Measurements from ENCODE around the gene ZNF609.

The ZNF609 gene

GRCh38 chr15:64503640-64504039 is 43.3 kb downstream of the ZNF609 start:
- no peak for DNase-seq (ENCODE audit: low read depth, low spot score)

- peak; percentile 56 for DNase-seq (ENCODE audit: low read depth, low spot score)
Measured at GRCh38 chr15:64507293-64507802, 47.0 kb downstream of the ZNF609 start.

DNA sequence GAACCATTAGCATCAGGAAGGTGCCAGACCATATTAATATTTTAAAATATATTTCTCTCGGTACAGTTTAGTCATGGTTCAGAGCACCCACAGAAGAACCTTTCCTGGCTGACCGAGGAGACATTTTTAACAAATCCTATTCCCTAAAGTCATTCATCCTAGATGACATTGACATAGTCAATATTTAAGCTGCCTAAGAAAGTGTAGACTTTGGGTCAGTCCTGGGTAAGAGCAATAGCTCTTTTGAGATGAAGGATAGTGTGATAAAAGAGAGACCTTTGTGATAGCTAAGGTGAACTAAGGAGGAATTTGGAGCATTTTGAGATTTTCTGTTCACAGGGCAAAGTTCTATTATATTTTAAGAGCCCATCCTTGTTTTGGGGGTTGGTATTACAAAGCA is 47.5 kb downstream of the ZNF609 start:
- DNase-seq (ENCODE audit: low read depth, low spot score), result no peak

DNA sequence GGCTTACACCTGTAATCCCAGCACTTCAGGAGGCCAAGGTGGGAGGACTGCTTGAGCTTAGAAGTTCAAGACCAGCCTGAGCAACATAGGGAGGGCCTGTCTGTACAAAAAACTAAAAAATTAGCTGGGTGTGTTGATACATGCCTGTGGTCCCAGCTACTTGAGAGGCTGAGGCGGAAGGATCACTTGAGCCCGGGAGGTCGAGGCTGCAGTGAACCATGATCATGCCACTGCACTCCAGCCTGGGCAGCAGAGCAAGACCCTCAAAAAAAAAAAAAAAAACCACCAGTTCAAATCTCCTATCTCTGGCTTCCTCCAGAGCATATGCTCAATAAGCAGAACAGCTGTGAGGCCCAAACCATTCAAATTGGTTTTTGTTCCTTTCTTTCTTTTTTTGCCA is 53.4 kb downstream of the ZNF609 start:
- no peak for DNase-seq (ENCODE audit: low read depth, low spot score)

- peak; percentile 30 for DNase-seq (ENCODE audit: low read depth, low spot score)
Measured at GRCh38 chr15:64515196-64515595, 54.8 kb downstream of the ZNF609 start.

- DNase-seq (ENCODE audit: low read depth, low spot score), result no peak
Measured at GRCh38 chr15:64515825-64516224, 55.4 kb downstream of the ZNF609 start.

DNA sequence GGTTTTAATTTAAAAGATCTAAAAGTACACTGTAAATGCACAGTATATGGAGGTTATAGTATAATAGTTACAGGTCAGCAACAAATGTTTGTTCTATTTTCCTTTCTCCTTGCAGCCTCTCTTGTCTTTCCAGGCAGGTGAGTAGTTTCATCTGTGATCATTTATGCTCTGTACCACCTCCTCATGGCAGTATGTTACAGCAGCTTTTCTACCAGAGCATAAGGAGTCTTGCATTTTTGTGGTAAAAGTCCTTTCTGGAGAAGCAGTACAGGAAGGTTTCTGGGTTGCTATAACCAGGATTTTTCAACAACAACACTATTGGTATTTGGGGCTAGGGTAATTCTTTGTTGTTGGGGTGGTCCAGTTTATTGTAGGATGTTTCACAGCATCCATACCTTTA is 59.5 kb downstream of the ZNF609 start:
- DNase-seq (ENCODE audit: low read depth, low spot score), result no peak

DNA sequence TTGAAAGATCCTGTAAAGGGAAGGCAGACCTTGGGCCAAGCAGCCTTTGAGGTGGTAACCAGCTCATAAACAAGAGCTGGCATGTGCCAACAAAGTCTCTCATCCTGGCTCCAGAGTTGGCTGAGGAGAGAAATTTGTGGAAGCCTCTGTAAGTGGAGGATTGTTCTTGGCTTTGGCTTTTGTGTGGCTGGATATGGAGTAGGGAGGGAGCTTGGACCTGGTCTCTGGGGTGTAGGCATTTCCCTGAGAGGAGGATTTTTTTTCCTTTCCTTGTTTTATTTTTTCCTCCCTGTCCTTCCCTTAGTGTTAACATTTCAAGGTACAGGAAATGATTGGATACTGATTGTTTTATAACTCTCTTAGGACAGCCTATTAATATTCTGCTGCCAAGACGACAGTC is 60.8 kb downstream of the ZNF609 start:
- no peak for DNase-seq (ENCODE audit: low read depth, low spot score)

- peak; percentile 63 for DNase-seq (ENCODE audit: low read depth, low spot score)
Measured at GRCh38 chr15:64521726-64522164, 61.4 kb downstream of the ZNF609 start.

DNA sequence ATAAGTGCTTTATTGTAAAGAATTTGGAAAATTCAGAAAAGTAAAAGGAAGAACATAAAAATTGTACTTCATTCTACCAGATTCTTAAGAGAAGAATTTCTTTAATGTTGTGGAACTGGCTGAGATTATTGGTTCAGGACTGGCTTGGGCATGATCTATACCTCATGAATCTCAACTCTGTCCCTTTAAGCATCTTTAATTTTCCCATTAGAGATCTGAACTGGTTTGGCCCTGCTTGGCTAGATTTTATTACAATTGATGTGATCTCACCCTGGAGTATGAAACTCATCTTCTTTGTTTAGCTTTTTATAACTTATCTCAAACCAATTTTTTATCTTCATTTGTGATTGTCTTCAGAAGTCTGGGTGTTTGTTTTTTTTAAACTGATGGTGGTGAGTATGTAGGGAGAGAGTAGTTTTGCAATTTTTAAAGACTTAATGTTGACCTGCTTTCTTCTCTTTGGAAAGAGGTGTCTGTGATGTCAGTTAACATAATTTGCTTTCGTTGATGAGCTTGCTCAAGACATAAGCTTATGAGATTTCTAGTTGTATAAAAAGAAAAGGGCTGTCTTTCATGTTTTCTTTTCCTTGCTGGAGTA is 61.9 kb downstream of the ZNF609 start:
- DNase-seq (ENCODE audit: low read depth, low spot score), result no peak

GRCh38 chr15:64523240-64523639 is 62.9 kb downstream of the ZNF609 start:
- DNase-seq (ENCODE audit: low read depth, low spot score), result no peak

DNA sequence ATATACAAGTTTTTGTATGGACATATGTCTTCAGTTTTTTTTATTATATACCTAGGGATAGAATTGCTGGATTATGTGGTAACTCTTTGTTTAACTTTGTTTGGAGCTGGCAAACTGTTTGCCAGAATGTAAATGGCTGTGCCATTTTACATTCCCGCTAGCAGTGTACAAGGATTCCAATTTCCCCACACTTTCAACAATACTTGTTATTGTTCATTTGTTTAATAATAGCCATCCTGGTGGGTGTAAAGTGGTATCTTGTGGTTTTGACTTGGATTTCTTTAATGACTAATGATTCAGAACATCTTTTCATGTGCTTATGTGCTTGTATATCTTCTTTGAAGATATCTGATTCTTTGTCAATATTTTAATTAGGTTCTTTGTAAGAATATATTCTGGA is 64.4 kb downstream of the ZNF609 start:
- DNase-seq (ENCODE audit: low read depth, low spot score), result no peak

DNA sequence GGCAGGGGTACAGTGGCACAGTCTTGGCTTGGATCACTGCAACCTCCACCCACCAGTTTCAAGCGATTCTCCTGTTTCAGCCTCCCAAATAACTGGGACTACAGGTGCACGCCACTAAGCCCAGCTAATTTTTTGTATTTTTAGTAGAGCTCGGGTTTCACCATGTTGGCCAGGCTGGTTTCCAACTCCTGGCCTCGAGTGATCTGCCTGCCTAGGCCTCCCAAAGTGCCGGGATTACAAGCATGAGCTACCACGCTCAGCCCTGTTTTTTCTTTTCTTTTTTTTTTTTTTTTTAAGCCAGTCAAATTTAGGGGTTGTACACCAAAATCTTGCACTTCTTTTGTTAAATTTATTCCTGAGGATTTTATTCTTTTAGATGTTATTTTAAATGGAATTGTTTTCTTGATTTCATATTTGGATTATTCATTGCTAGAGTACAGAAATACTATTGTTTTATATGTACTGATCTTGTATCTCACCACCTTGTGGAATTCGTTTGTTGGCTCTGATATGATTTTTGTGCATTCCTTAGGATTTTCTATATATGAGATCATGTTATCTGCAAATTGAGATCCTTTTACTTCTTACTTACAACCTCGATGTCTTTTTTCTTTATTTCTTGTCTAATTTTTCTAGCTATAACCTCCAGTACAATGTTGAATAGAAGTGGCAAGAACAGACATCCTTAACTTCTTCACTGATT is 65.6 kb downstream of the ZNF609 start:
- DNase-seq (ENCODE audit: low read depth, low spot score), result no peak

DNA sequence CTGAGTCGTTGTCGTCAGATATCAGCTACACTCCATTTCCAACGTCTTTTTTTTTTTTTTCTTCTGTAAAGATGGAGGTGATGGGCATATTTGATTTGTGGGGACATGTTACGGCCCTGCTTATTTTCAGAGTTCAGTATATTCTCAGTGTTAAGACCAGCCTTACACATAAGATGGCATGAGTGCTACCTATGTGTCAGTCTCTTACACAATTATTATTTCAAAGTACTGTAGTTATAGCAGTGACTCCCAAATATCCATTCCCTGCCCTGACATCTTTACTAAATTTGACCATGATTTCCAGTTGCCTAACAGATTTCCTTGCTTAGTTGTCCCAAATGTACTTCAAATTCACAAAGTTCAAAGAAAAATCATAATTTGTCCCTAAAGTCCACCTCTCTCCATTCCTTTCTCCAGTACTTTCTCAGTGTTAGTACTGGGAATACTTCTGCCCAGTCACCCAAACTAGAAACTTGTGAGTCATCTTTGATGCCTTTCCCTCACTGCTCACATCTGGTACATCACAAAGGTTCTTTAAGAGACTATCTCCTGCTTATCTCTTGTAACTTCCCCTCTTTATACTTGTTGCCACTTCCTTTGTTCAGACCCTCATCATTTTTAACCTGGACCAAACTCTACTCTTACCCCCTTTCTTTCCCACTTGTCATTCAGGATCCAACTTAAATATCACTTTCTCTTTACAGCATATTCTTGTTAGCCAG is 67.0 kb downstream of the ZNF609 start:
- no peak for DNase-seq (ENCODE audit: low read depth, low spot score)

DNA sequence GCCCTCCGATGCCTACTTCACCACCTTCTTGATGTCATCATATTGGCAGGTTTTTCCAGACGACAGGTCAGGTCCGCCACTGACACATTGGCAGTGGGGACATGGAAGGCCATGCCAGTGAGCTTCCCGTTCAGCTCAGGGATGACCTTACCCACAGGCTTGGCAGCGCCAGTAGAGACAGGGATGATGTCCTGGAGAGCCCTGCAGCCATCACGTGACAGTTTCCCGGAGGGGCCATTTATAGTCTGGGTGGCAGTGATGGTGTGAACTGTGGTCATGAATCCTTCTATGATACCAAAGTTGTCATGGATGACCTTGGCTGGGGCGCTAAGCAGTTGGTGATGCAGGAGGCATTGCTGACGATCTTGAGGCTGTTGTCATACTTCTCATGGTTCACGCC is 68.5 kb downstream of the ZNF609 start:
- no peak for DNase-seq (ENCODE audit: low read depth, low spot score)

DNA sequence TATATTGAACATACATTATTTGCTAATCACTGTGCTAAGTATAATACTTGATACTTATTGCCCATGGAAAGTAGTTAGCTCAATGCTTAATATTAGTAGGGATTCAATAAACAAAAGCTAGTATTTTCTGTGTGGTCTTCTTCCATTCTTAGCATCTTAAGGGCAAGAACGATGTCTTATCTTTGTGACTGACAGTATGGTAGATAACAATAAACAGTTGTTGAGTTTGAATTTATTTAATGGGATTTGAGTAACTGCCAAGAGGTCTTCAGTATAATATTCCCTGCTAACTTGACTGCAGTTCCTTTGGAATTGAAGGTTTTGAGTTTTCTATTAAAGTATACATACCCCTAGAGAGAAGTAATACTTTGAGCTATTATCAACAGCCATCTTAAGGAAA is 70.1 kb downstream of the ZNF609 start:
- DNase-seq (ENCODE audit: low read depth, low spot score), result no peak

GRCh38 chr15:64530918-64531317 is 70.5 kb downstream of the ZNF609 start:
- DNase-seq (ENCODE audit: low read depth, low spot score), result no peak

DNA sequence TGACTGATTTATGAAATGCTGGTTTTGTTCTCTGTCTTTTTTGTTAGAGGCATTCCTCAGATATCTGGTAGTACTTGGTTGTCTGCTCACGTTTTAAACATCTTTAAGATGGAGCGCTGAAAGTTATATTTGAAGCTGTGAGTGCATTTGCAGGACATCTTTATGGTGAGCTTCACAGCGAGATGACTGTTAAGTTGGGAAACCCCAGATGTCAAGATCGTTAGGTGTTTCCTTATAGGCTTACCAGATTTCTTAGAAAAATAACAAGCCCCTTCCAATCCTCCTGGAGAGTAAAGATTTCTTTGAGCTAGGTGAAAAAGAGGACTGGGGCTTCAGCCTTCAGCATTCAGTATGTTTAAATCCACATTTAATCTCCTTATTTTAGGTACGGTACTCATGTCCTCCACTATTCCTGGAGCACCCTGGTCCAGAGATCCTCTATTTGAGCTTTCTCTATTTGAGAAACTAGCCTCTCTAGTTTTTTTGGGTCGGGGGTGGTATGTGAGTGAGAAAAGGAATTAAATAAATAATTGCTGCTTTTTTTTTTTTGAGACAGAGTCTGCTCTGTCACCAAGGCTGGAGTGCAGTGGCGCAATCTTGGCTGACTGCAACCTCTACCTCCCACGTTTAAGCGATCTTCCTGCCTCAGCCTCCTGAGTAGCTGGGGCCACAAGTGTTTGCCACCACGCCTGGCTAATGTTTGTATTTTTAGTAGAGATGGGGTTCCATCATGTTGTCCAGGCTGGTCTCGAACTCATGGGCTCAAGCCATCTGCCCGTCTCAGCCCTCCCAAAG is 72.3 kb downstream of the ZNF609 start:
- no peak for DNase-seq (ENCODE audit: low read depth, low spot score)

- no peak for DNase-seq (ENCODE audit: low read depth, low spot score)
Measured at GRCh38 chr15:64535460-64536243, 75.3 kb downstream of the ZNF609 start.

GRCh38 chr15:64536244-64536836 is 76.0 kb downstream of the ZNF609 start:
- no peak for DNase-seq (ENCODE audit: low read depth, low spot score)

GRCh38 chr15:64542091-64542490 is 81.7 kb downstream of the ZNF609 start:
- no peak for DNase-seq (ENCODE audit: low read depth, low spot score)
